ENCODE measurements around the gene RIC3.

Gene RIC3

DNA sequence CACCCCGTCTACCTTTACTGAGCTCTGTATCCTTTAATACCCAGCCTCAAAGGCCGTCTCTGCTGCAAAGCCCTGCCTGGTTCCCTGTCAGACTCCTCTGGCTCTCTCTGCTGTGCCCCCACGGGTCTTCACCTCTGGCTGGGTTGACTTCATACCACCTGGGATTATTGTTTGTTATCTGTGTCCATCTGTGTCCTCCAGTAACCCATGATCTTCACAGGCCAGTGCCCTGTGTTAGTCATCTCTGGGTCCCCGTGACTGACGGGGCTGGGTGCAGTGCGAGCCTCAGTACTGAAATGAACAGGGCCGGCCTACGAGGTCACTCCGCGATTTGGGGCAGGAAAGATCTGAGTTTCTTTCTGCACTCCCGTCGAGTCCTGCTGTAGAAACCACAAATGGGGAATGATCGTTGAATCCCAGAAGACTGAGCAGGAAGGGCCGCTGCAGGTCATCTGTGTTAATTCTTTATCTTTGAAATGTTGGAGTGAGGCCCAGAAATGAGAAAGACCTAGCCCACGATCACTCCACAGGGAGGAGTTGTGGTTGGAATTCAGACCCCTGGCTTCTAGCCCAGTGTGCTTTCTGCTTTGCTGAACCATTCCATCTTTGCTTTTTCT is 100.1 kb downstream of the RIC3 start:
- no peak for DNase-seq (ENCODE audit: low read depth in 2 of 2)

DNA sequence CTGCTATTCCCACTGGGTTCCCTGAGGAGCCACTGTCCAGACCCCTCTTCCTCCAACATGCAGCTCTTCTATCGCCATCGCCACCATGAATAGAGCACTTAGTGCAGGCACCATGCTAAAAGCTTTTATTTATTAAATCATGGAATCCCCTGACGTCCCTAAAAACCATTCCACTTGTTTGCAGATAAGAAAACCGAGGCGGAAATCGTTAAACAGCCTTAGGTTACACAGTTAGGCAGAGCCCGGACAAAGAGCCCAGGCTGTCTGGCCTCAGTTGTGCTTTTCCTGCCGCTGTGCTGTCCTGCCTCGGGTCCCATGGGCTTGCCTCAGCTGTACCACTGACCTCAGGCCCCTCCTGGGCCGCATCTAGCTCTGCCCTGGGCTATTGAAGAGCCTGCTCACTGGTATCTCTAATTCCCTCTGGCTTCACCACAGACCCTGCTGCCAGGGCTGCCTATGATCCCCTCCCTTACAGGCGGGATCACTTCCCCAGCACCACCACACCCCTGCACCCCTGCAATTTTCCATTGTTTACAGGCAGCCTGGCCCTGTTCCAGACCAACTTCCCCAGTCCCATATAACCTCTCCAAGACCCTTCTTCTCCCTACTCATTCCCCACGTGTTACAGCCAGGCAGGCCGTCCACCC is 100.8 kb downstream of the RIC3 start:
- no peak for DNase-seq (ENCODE audit: low read depth in 2 of 2)

DNA sequence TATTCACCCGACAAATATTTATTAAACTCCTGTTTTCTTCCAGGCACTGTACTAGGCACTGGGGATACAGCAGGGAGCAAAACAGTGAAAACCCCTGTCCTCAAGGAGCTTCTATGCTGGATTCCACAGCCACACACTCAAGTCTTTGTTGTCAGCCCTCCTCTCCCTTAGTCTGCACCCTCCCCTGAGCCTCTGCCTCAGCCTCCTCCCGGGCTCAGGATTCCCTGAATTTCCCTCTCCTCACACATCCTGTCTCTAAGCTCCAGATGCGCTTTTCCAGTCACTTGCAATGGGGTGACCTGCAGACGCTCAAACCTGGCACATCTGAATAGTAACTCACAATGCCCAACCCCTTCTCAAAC is 101.3 kb downstream of the RIC3 start:
- no peak for DNase-seq (ENCODE audit: low read depth in 2 of 2)

DNA sequence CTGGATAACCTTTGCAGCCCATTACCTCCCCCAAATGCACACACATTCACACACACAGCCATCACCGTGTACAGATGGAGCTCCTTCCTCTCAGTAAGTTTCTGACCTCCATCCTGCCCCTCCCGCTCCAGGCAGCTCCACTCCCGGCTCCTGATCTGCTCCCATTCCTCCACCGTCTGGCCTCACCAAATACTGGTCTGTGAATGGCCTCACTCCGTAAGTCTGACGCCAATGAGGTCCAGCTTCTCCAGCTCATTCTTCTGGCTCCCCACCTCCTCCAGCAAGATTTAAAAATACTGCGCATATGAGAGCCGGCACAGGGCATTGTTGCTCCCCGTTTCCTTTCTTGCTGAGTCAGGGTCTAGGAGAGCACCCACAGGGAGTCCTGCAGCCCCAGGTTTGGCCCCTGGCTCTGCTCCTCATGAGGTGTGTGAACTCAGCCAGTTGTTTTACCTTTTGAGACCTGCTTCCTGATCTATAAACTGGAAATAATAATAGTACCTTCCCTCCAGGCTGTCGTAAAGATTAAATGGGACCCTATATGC is 101.8 kb downstream of the RIC3 start:
- no peak for DNase-seq (ENCODE audit: low read depth in 2 of 2)

DNA sequence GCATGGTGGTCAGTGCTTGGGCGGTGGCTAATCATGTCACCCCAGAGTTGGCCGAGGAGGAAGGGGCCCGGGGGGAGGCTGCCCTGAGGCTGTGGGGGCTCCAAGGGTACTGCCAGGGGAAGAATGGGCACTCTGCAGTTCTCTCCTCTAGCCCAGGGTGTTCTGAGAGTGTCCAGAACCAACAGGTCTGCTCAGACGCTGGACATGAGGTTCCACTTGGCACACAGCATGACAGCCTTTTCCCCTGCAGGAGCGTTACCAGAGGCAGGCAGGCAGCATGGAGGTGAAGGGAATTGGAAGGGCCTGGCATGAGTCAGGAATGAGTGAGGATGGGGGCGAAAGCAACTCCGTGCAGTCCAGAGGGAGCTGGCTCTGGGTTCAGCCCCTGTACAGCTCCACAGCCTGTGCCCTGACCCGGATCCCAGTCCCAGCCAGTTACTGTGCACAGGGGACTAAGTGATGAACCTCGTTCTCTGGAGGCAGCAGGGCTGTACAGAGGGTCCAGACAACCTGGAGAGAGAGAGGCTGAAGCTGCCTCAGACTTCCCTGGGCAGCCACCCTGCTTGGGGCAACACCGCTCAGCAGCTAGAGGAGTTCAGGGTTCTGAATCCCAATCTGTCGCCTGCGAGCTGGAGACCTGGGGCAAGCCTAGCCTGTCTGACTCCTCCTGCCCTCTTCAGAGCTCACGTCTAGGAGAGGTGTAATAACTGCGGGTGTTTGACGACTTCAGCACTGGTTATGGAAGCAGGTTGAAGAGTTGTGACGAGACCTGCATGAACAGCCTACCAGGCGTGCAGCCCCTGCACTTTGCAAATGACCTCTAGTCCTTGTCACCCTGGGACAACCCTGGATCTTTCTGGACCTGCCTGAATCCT is 102.6 kb downstream of the RIC3 start:
- no peak for DNase-seq (ENCODE audit: low read depth in 2 of 2)

DNA sequence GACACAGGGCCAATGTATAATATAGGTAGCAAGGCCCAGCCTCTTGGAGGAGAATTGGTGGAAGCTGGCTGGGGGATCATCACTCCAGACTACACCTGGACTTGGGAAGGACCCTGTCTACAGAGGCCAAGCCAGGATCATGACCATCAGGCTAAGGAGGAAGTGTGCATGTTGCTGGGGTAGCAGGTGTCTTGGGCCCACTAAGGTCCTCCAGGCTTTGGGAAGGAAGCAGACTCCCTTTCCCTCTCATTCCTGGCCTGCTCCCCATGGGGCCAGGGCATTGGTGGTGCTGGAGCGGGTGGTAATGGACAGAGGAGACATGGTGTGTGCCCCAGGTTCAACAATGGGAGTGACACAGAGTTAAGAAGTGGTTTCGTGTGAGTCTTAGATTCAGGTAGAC is 103.8 kb downstream of the RIC3 start:
- DNase-seq (ENCODE audit: low read depth in 2 of 2): no peak

DNA sequence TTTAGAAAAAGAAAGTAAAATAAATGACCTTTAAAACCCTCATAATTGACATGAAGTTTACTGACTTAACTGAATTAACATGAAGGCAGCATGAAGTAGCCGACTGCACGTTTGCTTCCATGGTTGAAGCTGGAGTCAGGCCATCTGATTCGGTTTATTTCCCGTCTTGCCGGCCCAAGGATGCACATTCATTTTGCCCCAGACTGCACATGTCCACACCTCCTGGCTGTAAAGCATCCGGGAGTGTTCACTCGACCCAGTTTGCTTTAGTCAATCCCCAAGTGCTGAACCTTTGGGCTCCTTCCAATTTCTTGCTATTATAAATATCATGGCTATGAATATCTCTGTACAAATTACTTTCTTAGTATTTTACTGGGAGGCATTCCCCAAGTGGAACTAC is 105.5 kb downstream of the RIC3 start:
- DNase-seq (ENCODE audit: low read depth in 2 of 2): no peak

DNA sequence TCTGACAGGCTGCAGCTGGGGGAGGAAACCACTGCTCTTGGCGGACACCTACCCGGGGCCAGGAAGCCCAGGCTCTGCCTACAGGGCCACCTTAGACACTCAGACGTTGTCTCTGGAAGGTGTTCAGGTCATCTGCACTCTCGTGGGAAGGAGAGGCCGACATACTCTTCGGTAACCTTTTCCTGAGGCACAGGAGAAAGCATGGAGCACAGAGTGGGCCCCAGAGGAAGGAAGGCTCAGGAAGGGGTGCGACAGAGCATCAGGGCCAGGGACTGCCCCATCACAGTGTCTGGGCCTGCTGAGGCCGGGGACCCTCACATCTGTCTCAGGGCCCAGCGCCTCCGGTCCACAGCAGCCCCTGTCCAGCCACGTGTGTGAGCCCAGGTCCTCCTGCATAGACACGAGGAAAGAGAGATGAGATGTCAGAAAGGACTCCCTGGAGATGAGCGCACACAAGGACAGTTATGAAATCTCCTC is 106.0 kb downstream of the RIC3 start:
- DNase-seq (ENCODE audit: low read depth in 2 of 2): no peak

DNA sequence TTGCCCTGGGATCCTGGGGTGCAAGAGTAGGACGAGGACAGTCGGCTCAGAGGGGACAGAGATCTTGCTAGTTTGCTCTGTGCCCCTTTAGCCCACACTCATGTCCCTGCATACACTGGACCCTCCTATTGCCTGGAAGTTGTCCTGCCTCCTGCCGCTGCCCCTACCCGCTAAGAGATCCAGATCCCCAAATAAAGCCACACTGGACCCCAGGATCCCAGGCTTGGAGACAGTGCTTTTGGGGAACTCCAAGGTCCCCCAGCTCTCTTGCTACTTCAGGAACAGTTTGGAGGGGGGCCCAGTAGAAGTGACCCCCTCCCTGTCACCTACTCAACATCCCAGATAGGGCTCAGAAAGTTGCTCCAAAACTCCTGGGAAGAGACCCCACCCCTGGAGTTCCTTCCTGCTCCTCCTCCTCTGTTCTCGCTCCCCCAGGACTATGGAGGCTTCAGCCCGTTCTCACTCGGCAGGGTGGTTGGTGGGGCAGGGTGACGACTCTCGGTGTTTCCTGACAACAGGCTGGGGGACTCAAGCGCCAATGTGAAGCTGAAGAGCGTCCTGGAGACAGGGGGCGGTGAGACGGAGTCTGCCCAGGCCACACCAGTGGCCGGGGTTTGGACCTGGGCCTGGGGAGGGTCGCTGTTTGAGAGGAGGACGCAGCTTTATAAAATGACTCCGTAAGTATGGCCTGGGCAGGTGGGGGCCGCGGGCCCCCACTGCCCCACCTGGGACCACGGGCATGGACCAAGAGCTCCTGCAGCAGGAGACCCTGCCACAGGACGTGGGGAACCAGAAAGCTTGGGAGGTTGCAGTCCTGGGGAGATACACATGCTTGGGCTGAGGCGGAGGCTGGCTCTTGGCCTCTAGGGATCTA is 107.0 kb downstream of the RIC3 start:
- no peak for DNase-seq (ENCODE audit: low read depth in 2 of 2)

DNA sequence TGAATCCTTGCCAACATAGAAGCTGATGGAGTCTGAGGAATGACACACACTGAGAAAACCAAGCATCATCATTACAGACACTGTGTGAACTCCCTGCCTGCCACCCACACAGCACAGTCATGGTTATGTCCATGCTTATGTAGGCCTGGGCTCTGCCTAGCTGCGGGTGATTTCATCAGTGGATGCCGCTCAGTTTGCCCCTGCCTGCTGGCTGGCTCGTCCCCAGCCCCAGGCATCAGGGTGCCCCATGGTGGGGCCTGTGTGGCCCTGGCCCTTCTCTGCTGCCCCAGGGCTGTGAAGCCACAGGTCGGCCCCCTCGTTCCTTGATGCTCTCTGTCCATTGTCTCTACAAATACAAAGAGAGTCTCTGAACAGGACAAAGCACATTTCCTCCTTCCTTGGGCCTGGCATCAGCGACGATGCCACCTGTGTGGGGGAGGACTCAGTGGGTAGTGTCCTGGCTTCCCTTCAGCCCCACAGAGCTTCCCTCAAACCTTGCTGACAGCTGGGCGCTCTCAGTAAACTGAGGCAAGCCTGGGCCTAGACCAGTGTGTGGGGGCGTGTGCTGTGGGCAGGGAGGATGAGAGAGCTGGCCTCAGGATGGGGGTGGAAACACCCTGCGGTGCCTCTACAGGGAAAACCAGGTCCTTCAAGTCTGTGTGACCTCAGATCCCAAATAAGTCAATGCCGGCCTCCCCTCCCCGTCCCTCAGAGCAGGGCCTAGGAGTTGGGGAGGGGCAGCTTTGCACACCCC is 107.8 kb downstream of the RIC3 start:
- no peak for DNase-seq (ENCODE audit: low read depth in 2 of 2)

DNA sequence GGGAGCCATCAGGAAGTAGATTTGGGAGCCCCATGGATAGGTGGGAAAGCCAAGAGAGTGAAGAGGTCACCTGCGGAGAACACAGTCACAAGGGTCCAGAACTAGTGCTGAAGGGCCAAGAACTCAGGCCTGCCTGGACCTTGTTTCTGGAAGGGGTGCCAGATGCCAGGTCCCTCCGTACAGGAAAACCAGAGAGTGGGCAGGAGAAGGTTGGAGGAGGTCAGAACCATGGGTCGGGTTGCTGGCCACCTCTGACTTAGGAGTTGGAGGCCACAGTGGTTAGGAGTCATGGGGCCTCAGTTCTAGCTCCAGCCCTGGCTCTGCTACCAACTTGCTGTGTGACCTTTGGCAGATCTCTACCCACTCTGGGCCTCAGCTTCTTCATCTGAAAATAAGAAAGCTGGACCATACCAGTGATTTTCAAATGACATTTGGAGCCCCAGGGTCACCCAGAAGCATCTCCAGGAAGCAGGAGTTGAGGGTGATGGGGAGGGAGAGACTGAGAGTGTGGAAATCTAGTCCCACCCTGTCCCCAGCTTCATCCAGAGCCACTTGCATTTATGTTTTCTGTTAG is 108.6 kb downstream of the RIC3 start:
- no peak for DNase-seq (ENCODE audit: low read depth in 2 of 2)

DNA sequence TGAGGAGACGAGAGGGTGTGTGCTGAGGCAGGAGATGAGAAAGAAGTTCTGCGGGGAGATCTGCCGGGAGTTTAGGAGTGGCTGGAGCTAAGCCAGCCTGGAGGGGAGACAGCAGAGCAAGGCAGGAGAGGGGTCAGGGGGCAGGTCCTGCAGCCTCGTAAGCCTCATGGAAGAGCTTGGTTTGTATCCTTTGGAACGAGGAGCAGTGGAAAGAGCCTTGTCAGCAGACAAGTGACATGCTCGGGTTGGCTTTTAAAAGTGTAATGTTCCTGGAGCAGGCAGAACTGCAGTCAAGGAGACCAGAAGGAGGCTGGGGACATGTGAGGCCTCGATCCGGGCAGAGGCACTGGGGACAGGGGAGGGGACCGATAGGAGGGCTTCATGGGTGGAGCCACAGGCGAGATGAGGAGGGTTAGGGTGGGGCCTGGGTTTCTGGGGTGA is 109.2 kb downstream of the RIC3 start:
- DNase-seq (ENCODE audit: low read depth in 2 of 2): no peak

DNA sequence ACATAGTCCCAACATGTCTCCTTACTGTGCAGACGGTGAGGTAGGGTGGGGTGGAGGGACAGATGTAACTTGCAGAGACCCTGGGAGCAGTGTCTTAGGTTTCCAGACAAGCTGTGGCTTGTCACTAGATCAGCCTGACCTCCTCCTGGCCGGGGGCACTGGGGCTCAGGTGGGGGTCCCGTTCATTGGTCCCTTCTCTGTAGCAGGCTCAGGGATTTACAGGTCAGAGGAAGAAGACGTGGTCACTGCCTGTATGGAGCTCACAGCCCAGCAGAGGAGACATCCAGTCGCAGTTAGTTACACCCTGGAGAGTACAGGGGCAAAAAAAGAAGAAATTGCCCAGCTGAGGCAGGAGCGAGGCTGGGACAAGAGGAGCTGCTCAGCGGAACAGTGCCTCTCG is 109.8 kb downstream of the RIC3 start:
- DNase-seq (ENCODE audit: low read depth in 2 of 2): no peak

DNA sequence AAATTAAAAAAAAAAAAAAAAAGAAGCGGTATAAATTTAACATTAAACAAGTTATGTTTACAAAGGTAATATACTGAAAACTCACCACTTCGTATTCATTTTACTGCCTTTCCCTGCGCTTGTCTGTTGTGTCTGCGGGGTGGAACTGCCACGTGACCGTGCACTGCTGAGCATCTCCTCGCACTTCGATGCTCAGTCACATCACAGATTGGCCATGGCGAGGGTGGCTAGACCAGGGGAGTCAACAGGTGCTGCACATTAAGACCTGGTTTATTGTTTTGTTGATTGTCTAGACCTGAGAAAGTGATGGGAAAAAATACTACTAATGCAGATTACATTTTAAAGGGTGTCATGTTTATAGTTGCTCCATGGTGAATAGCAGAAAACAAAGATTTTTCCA is 110.6 kb downstream of the RIC3 start:
- no peak for DNase-seq (ENCODE audit: low read depth in 2 of 2)

DNA sequence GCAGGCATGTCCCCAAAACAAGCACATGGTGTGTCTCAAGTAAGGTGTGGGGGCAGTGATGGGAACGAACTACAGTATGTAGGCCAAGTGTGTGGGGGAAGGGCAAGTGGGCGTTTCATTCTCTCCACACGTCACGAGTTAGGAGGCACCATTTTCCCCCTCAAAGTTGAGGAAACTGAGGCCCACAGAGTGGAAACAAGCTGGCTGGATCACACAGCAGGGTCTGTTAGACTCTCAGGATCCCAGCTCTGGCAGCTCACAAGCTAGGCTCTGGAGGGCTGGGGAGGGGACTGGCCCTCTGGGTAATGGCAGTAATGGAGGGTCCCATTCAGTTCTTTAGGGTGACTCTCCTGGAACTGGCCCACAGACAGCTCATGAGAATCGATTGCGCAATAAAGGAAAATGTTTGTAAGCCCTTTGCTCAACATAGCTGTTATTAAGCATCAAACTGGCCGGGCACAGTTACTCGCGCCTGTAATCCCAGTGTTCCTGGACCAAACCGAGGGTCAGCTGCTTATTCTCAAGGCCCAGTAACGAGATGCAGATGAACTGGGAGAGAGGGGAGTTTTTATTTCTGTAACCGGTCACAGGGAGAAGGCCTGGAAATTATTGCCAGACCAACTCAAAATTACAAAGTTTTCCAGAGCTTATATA is 111.9 kb downstream of the RIC3 start:
- no peak for DNase-seq (ENCODE audit: low read depth in 2 of 2)

Measured in stimulated activated CD8-positive, alpha-beta memory T cell treated with anti-CD3 and anti-CD28 coated beads, Interleukin-7, amount 100 ng/mL, for 1 hour (primary cell).